Measurements from ENCODE around the gene IQCE. TPM values are rescaled to one million over a fixed set of nuclear protein-coding genes. Genes with fewer than 3 reads are reported as not detected.
A peak's percentile ranks its signal among the peaks of the same experiment; 100 is the strongest.

The IQCE gene
- total RNA-seq, 1 experiment from 2014 or later: 94.8 TPM

- CTCF ChIA-PET: interaction anchor here (0.6 to 0.7 kb wide), 3 partner anchors 12 to 1085 kb away, joined by 3 to 7 read pairs (median 4); no protein-coding TSS in a partner anchor
- H3K4me3 Mint-ChIP-seq (ENCODE audit: low read depth, unreplicated experiment): no peak overlapping the region
- intact Hi-C loops (cut with micrococcal nuclease; ENCODE audit: unreplicated experiment): no loop called here
Measured at GRCh38 chr7:2660359-2661095, 101.7 kb downstream of the IQCE start.

DNA sequence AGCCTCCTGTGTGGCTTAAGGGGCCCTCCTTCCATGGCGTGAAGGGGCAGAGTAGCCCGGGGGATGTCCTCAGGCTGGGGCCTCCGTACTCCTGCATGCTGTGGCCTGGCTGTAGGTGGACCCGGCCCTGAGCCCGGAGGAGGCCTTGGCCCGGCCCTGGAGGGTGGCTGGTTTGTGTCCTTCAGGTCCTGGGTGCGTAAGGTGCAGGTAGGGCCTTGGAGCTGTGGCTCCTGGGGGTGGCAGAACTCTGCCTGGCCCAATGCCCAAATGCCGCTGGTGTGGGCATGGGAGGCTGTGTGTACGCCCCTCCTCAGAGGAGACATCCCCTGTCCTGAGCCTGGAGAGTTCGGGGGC is 102.3 kb downstream of the IQCE start:
- Mint-ChIP-seq H3K4me1 (ENCODE audit: low read depth, unreplicated experiment) (no peaks in the 10 kb centered on the region), H3K9me3 (ENCODE audit: low read depth, unreplicated experiment) (no peaks in the 10 kb centered on the region), H3K27ac (ENCODE audit: unreplicated experiment) (no peak overlapping the region), H3K36me3 (ENCODE audit: insufficient read depth, unreplicated experiment) (peaks cover 56% of the 10 kb centered on the region), H3K27me3 (ENCODE audit: unreplicated experiment) (peaks cover 12% of the 10 kb centered on the region), H3K4me3 (ENCODE audit: low read depth, unreplicated experiment) (no peak overlapping the region)
- BruUV-seq (replicated peaks): no TSS peak
- DNase-seq: no peak
- intact Hi-C loops (cut with micrococcal nuclease; ENCODE audit: unreplicated experiment): no loop called here
- TF ChIP-seq, protein P1, sequence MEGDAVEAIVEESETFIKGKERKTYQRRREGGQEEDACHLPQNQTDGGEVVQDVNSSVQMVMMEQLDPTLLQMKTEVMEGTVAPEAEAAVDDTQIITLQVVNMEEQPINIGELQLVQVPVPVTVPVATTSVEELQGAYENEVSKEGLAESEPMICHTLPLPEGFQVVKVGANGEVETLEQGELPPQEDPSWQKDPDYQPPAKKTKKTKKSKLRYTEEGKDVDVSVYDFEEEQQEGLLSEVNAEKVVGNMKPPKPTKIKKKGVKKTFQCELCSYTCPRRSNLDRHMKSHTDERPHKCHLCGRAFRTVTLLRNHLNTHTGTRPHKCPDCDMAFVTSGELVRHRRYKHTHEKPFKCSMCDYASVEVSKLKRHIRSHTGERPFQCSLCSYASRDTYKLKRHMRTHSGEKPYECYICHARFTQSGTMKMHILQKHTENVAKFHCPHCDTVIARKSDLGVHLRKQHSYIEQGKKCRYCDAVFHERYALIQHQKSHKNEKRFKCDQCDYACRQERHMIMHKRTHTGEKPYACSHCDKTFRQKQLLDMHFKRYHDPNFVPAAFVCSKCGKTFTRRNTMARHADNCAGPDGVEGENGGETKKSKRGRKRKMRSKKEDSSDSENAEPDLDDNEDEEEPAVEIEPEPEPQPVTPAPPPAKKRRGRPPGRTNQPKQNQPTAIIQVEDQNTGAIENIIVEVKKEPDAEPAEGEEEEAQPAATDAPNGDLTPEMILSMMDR (IDR thresholded peaks at IDR 0.05; ENCODE audit: unreplicated experiment): peak; percentile 9
- CTCF ChIA-PET: no interaction called here

More at GRCh38 chr7:2660359-2661095, 101.7 kb downstream of the IQCE start:
- H3K27ac Mint-ChIP-seq (ENCODE audit: unreplicated experiment): no peak overlapping the region
- no peak for DNase-seq
- peaks cover 52% of the 10 kb centered on the region for H3K36me3 Mint-ChIP-seq (ENCODE audit: insufficient read depth, unreplicated experiment)
- H3K9me3 Mint-ChIP-seq (ENCODE audit: low read depth, unreplicated experiment): no peaks in the 10 kb centered on the region
- H3K27me3 Mint-ChIP-seq (ENCODE audit: unreplicated experiment): peaks cover 6% of the 10 kb centered on the region
- no TSS peak for BruUV-seq (replicated peaks)
- TF ChIP-seq, protein P1 (IDR thresholded peaks at IDR 0.05; ENCODE audit: unreplicated experiment): peak; percentile 51
- H3K4me1 Mint-ChIP-seq (ENCODE audit: low read depth, unreplicated experiment): no peaks in the 10 kb centered on the region

- DNase-seq: no peak
- TSS peak; percentile 45 for BruUV-seq (replicated peaks)
- Mint-ChIP-seq H3K27me3 (ENCODE audit: unreplicated experiment) (peaks cover 19% of the 10 kb centered on the region), H3K27ac (ENCODE audit: unreplicated experiment) (no peak overlapping the region), H3K4me1 (ENCODE audit: low read depth, unreplicated experiment) (no peaks in the 10 kb centered on the region), H3K4me3 (ENCODE audit: low read depth, unreplicated experiment) (no peak overlapping the region), H3K36me3 (ENCODE audit: insufficient read depth, unreplicated experiment) (peaks cover 59% of the 10 kb centered on the region), H3K9me3 (ENCODE audit: low read depth, unreplicated experiment) (no peaks in the 10 kb centered on the region)
- intact Hi-C loops (cut with micrococcal nuclease; ENCODE audit: unreplicated experiment): no loop called here
- CTCF ChIA-PET: no interaction called here
- TF ChIP-seq, protein P1 (IDR thresholded peaks at IDR 0.05; ENCODE audit: unreplicated experiment): no peak
Measured at GRCh38 chr7:2661602-2662272, 103.0 kb downstream of the IQCE start.

DNA sequence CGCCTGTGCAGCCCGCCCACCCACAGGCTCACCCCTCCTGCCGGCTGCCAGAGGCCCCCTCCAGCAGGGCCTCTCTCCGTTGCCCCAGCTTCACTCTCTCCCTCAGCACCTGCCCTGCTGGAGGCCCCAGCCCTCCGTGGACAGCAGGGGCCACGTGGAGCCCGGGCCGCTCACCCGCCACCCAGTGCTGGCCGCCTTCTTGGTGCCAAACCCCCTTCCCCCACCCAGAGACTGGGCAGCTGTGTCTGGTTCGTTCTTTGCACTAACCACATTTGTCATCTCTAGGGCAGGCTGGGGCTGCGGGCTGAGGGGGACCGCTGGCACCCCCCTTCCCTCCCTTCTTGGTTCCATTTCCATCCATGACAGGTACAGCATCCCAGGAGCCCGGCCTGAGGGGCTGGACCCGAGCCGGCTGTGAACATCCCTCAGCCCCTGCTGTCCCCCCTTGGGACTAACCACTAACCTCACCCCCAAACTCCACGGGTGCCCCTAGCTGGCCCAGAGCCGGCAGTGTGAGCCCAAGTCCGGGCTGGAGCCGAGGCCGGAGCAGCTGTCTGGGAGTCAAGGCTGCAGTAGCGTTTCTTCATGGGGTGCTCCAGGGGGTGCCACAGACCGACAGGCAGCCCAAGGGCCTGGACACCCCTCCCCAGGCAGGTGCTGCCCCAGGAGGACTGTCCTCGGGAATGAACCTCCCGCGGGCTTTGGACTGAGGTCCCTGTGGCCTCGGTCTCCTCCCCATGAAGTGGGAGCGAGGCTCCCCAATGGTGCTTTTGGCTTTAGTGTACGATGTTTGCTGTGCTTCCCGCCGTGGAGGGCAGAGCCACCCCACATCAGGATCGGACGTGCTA is 103.7 kb downstream of the IQCE start:
- Mint-ChIP-seq H3K27ac (ENCODE audit: unreplicated experiment) (no peak overlapping the region), H3K36me3 (ENCODE audit: insufficient read depth, unreplicated experiment) (peaks cover 60% of the 10 kb centered on the region), H3K4me1 (ENCODE audit: low read depth, unreplicated experiment) (peaks cover 7% of the 10 kb centered on the region), H3K4me3 (ENCODE audit: low read depth, unreplicated experiment) (no peak overlapping the region), H3K27me3 (ENCODE audit: unreplicated experiment) (peaks cover 26% of the 10 kb centered on the region), H3K9me3 (ENCODE audit: low read depth, unreplicated experiment) (no peaks in the 10 kb centered on the region)
- BruUV-seq (replicated peaks): no TSS peak
- intact Hi-C loops (cut with micrococcal nuclease; ENCODE audit: unreplicated experiment): no loop called here
- no peak for DNase-seq
- CTCF ChIA-PET: no interaction called here
- TF ChIP-seq, protein P1 (IDR thresholded peaks at IDR 0.05; ENCODE audit: unreplicated experiment): no peak

Data from Calu3 (cell line).